ENCODE results near the gene CCDC188. TPM values are rescaled to one million over a fixed set of nuclear protein-coding genes. Genes with fewer than 3 reads are reported as not detected.

CCDC188 gene
- total and polyA plus RNA-seq, 2 of the 8 experiments (the other 6 are each of a cell fraction or from before 2014, with no cell fraction given) = not detected

DNA sequence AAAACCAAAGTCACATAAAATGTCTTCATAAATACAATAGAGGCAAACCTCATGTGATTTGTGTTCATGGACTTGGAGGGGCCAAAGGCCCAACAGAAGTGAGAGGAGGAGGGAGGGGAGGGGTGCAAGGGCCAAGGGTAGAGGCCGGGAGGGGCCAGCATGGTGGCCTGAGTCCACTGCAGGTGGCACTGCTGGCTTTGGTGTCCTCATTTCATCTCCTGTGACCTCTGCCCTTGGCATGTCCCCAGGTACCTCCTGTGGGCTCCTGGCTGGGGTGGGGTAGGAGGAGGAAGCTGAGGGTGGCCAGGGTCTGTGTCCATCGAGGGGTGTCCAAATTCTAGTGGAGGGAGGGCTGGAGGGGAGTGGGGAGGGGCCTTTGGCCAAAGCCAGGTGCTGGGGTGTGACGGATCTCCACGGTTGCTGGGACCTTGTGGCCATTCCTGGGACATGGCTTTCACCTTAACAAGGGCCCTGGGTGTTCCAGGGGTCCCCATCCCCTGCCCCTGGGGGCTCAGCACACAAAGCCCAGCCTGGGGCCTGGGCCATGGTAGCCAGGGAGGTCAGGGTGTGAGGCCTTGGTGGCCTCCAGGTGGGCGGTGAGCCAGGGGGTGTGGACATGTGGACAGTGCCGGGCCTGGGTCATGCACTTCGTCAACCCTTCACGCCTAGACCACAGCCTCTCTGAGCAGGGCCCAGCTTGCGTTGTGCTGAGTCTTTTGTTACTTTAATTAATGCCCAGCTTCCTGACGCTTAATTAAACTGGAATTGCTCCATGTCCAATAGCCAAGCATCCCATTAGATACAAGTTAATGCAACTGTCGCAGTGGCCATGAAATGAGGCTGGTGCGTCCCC, 20.7 kb upstream of the CCDC188 start (continued):
- TF ChIP-seq KDM1A (IDR thresholded peaks at IDR 0.05; ENCODE audit: borderline replicate concordance, low read length) (no peak), CBX5 (IDR thresholded peaks at IDR 0.05; ENCODE audit: low read depth, low read length) (no peak), KDM5A (IDR thresholded peaks at IDR 0.05; ENCODE audit: low read length) (no peak), POLR2A (IDR thresholded peaks at IDR 0.05; ENCODE audit: control extremely low read depth in 1 of 2, low read depth in 2 of 2, low read length in 2 of 2) (no peak), CTBP2 (IDR thresholded peaks at IDR 0.05; ENCODE audit: borderline replicate concordance, insufficient read depth, insufficient read length, low read length) (no peak), RFX5 (IDR thresholded peaks at IDR 0.05; ENCODE audit: borderline replicate concordance, low read depth, low read length) (no peak)
- TF ChIP-seq, protein P1, sequence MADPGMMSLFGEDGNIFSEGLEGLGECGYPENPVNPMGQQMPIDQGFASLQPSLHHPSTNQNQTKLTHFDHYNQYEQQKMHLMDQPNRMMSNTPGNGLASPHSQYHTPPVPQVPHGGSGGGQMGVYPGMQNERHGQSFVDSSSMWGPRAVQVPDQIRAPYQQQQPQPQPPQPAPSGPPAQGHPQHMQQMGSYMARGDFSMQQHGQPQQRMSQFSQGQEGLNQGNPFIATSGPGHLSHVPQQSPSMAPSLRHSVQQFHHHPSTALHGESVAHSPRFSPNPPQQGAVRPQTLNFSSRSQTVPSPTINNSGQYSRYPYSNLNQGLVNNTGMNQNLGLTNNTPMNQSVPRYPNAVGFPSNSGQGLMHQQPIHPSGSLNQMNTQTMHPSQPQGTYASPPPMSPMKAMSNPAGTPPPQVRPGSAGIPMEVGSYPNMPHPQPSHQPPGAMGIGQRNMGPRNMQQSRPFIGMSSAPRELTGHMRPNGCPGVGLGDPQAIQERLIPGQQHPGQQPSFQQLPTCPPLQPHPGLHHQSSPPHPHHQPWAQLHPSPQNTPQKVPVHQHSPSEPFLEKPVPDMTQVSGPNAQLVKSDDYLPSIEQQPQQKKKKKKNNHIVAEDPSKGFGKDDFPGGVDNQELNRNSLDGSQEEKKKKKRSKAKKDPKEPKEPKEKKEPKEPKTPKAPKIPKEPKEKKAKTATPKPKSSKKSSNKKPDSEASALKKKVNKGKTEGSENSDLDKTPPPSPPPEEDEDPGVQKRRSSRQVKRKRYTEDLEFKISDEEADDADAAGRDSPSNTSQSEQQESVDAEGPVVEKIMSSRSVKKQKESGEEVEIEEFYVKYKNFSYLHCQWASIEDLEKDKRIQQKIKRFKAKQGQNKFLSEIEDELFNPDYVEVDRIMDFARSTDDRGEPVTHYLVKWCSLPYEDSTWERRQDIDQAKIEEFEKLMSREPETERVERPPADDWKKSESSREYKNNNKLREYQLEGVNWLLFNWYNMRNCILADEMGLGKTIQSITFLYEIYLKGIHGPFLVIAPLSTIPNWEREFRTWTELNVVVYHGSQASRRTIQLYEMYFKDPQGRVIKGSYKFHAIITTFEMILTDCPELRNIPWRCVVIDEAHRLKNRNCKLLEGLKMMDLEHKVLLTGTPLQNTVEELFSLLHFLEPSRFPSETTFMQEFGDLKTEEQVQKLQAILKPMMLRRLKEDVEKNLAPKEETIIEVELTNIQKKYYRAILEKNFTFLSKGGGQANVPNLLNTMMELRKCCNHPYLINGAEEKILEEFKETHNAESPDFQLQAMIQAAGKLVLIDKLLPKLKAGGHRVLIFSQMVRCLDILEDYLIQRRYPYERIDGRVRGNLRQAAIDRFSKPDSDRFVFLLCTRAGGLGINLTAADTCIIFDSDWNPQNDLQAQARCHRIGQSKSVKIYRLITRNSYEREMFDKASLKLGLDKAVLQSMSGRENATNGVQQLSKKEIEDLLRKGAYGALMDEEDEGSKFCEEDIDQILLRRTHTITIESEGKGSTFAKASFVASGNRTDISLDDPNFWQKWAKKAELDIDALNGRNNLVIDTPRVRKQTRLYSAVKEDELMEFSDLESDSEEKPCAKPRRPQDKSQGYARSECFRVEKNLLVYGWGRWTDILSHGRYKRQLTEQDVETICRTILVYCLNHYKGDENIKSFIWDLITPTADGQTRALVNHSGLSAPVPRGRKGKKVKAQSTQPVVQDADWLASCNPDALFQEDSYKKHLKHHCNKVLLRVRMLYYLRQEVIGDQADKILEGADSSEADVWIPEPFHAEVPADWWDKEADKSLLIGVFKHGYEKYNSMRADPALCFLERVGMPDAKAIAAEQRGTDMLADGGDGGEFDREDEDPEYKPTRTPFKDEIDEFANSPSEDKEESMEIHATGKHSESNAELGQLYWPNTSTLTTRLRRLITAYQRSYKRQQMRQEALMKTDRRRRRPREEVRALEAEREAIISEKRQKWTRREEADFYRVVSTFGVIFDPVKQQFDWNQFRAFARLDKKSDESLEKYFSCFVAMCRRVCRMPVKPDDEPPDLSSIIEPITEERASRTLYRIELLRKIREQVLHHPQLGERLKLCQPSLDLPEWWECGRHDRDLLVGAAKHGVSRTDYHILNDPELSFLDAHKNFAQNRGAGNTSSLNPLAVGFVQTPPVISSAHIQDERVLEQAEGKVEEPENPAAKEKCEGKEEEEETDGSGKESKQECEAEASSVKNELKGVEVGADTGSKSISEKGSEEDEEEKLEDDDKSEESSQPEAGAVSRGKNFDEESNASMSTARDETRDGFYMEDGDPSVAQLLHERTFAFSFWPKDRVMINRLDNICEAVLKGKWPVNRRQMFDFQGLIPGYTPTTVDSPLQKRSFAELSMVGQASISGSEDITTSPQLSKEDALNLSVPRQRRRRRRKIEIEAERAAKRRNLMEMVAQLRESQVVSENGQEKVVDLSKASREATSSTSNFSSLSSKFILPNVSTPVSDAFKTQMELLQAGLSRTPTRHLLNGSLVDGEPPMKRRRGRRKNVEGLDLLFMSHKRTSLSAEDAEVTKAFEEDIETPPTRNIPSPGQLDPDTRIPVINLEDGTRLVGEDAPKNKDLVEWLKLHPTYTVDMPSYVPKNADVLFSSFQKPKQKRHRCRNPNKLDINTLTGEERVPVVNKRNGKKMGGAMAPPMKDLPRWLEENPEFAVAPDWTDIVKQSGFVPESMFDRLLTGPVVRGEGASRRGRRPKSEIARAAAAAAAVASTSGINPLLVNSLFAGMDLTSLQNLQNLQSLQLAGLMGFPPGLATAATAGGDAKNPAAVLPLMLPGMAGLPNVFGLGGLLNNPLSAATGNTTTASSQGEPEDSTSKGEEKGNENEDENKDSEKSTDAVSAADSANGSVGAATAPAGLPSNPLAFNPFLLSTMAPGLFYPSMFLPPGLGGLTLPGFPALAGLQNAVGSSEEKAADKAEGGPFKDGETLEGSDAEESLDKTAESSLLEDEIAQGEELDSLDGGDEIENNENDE (IDR thresholded peaks at IDR 0.05; ENCODE audit: insufficient replicate concordance, low read length) = no peak
